ENCODE data around the gene DIO2.

DNA sequence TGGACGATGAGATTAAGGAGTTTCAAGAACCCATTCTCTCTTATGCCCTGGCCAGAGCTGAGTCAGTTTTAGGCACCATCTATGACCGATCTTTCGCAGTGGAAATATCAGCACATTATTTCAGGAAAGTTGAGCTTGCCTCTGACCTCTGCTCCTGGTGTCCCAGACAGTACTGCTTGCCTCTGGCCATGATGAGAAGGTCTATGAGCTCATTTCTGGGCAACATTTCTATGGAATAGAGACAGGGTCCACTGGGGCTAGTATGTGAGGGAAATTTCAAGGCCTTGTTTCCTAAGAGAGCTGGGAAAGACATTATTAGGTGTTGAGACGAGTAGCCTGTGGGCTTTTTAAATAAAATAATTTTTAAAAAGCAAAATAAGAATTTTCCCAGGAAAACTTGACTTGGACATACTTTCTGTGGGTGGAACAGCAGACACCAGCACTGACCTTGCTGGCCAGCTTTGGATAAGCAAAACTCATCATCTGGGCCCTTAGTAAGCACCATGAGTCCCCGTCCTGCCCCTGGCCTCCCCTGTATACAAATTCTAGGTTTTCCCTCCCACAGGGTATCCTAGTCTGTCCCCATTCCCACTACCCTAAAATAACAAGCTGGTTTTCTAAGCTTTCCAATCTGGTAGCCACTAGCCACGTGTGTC, 43.4 kb downstream of the DIO2 start:
- TF ChIP-seq, protein P1, sequence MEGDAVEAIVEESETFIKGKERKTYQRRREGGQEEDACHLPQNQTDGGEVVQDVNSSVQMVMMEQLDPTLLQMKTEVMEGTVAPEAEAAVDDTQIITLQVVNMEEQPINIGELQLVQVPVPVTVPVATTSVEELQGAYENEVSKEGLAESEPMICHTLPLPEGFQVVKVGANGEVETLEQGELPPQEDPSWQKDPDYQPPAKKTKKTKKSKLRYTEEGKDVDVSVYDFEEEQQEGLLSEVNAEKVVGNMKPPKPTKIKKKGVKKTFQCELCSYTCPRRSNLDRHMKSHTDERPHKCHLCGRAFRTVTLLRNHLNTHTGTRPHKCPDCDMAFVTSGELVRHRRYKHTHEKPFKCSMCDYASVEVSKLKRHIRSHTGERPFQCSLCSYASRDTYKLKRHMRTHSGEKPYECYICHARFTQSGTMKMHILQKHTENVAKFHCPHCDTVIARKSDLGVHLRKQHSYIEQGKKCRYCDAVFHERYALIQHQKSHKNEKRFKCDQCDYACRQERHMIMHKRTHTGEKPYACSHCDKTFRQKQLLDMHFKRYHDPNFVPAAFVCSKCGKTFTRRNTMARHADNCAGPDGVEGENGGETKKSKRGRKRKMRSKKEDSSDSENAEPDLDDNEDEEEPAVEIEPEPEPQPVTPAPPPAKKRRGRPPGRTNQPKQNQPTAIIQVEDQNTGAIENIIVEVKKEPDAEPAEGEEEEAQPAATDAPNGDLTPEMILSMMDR (IDR thresholded peaks at IDR 0.05 in 4 of 5, conservative IDR thresholded peaks at IDR 0.05 in 1 of 5): no peak
- no peak for TF ChIP-seq POLR2A (IDR thresholded peaks at IDR 0.05)
